Measurements from ENCODE around the gene FAM229A.

Gene FAM229A

DNA sequence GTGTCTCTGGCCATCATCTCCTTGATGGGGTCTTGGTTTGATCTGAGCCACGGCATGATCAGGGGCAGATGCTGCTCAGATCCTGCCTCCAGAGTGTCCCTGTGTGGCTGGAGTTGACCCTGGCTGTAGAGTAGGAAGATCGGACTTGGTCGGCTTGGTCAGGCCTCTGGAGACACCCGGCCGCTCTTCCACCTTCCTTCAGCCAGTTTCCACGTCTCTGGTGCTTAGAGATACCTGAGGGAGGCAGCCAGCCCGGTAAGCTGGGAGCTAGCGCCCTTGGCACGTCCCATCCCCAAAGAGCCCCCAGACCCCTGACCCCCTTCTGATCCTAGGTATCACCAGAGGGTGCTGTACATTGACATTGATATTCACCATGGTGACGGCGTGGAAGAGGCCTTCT lies 35.1 kb downstream of the FAM229A start:
- DNase-seq: no peak

DNA sequence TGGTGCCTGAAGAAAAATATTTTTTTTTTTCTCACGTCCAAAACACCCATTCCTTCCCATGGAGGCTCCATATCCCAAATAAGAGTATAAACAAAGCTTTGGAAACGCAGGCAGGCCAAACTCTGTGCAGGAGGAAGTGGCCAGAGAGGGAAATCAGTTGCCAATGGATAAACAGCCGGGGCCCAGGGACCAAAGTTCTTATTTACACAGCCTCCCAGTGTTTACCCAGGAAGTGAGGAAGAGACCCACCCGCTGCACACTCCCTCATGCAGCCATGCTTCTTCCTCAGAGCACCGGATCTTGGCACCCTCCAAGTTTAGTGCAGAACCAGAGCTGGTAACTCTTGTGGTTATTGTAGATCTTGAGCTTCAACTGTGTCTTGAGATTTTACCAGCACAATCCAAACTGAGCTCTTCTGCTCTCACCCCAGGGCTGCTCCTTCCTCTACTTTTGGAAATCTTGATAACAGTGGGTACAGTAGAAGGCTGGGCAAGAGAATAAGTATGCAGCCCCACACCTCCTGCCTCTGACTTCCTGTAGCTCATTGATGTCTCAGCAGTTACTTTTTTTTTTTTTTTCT lies 40.5 kb downstream of the FAM229A start:
- DNase-seq: peak; percentile 60

GRCh38 chr1:32318127-32318869 lies 44.0 kb downstream of the FAM229A start:
- DNase-seq: no peak

- DNase-seq: no peak
These were observed 45.4 kb downstream of the FAM229A start for GRCh38 chr1:32316903-32317277.

- DNase-seq: no peak
These were observed 50.4 kb downstream of the FAM229A start for GRCh38 chr1:32311709-32312393.

Data from CD4-positive, alpha-beta T cell treated with Interleukin-17A for 4 hours (primary cell).